IPS-15b (cell line): ENCODE results near the gene MAVS.

Experiments used
- H3K27me3 ChIP-seq: one replicate; pipeline ENCODE4 v1.6.1; 2013; ENCODE audit warnings: low read length; ENCODE audit not compliant: control insufficient read depth, insufficient read depth
- H3K36me3 ChIP-seq: one replicate; pipeline ENCODE4 v1.6.1; 2013; ENCODE audit warnings: low read length; ENCODE audit not compliant: control insufficient read depth, insufficient read depth
- H3K4me1 ChIP-seq: one replicate; pipeline ENCODE4 v1.6.1; 2013; ENCODE audit warnings: mild to moderate bottlenecking, low read length; ENCODE audit not compliant: control insufficient read depth, insufficient read depth
- H3K4me3 ChIP-seq: one replicate; pipeline ENCODE4 v1.5.1; 2013; ENCODE audit warnings: low read depth, low read length
- H3K9ac ChIP-seq: one replicate; pipeline ENCODE4 v1.6.1; 2013; ENCODE audit warnings: low read depth, mild to moderate bottlenecking, low read length
- H3K9me3 ChIP-seq: one replicate; pipeline ENCODE4 v1.6.1; 2013; ENCODE audit warnings: mild to moderate bottlenecking, low read length; ENCODE audit not compliant: control insufficient read depth, insufficient read depth

The MAVS gene

GRCh38 chr20:3861191-3861590 lies 14.6 kb downstream of the MAVS start:
- Histone ChIP-seq H3K4me3 (no peak overlapping the region), H3K9ac (no peak overlapping the region), H3K9me3 (no peaks in the 10 kb centered on the region), H3K27me3 (no peaks in the 10 kb centered on the region), H3K36me3 (peaks cover 46% of the 10 kb centered on the region), H3K4me1 (no peaks in the 10 kb centered on the region)

- peaks cover 51% of the 10 kb centered on the region for H3K36me3 ChIP-seq
- no peaks in the 10 kb centered on the region for H3K9me3 ChIP-seq
- no peak overlapping the region for H3K9ac ChIP-seq
- H3K4me1 ChIP-seq, result no peaks in the 10 kb centered on the region
- no peak overlapping the region for H3K4me3 ChIP-seq
- no peaks in the 10 kb centered on the region for H3K27me3 ChIP-seq
Observed at GRCh38 chr20:3862333-3862732, 15.7 kb downstream of the MAVS start.

- Histone ChIP-seq H3K9ac (no peak overlapping the region), H3K4me1 (no peaks in the 10 kb centered on the region), H3K27me3 (no peaks in the 10 kb centered on the region), H3K36me3 (peaks cover 44% of the 10 kb centered on the region), H3K9me3 (no peaks in the 10 kb centered on the region), H3K4me3 (no peak overlapping the region)
Observed at GRCh38 chr20:3863317-3863716, 16.7 kb downstream of the MAVS start.

- no peaks in the 10 kb centered on the region for H3K27me3 ChIP-seq
- no peaks in the 10 kb centered on the region for H3K9me3 ChIP-seq
- H3K4me1 ChIP-seq, result no peaks in the 10 kb centered on the region
- no peak overlapping the region for H3K4me3 ChIP-seq
- peaks cover 44% of the 10 kb centered on the region for H3K36me3 ChIP-seq
- no peak overlapping the region for H3K9ac ChIP-seq
Observed at GRCh38 chr20:3864518-3864917, 17.9 kb downstream of the MAVS start.

GRCh38 chr20:3865152-3865886 lies 18.7 kb downstream of the MAVS start:
- Histone ChIP-seq H3K9ac (no peak overlapping the region), H3K27me3 (no peaks in the 10 kb centered on the region), H3K36me3 (peaks cover 42% of the 10 kb centered on the region), H3K4me3 (no peak overlapping the region), H3K9me3 (no peaks in the 10 kb centered on the region), H3K4me1 (no peaks in the 10 kb centered on the region)

- peaks cover 42% of the 10 kb centered on the region for H3K36me3 ChIP-seq
- no peak overlapping the region for H3K9ac ChIP-seq
- H3K4me1 ChIP-seq, result no peaks in the 10 kb centered on the region
- no peaks in the 10 kb centered on the region for H3K9me3 ChIP-seq
- H3K27me3 ChIP-seq, result no peaks in the 10 kb centered on the region
- H3K4me3 ChIP-seq, result no peak overlapping the region
Observed at GRCh38 chr20:3865887-3866407, 19.3 kb downstream of the MAVS start.

- H3K9me3 ChIP-seq, result no peaks in the 10 kb centered on the region
- H3K36me3 ChIP-seq, result peaks cover 40% of the 10 kb centered on the region
- H3K27me3 ChIP-seq, result no peaks in the 10 kb centered on the region
- H3K9ac ChIP-seq, result no peak overlapping the region
- no peak overlapping the region for H3K4me3 ChIP-seq
- no peaks in the 10 kb centered on the region for H3K4me1 ChIP-seq
Observed at GRCh38 chr20:3866464-3866863, 19.8 kb downstream of the MAVS start.

- Histone ChIP-seq H3K9ac (no peak overlapping the region), H3K36me3 (peaks cover 34% of the 10 kb centered on the region), H3K9me3 (no peaks in the 10 kb centered on the region)
Observed at GRCh38 chr20:3867802-3868201, 21.2 kb downstream of the MAVS start.

GRCh38 chr20:3869839-3870634 lies 23.4 kb downstream of the MAVS start:
- Histone ChIP-seq H3K36me3 (peaks cover 14% of the 10 kb centered on the region), H3K4me1 (no peaks in the 10 kb centered on the region), H3K9ac (no peak overlapping the region), H3K27me3 (no peaks in the 10 kb centered on the region), H3K9me3 (no peaks in the 10 kb centered on the region), H3K4me3 (no peak overlapping the region)

More at GRCh38 chr20:3867802-3868201, 21.2 kb downstream of the MAVS start:
- no peaks in the 10 kb centered on the region for H3K27me3 ChIP-seq
- H3K4me3 ChIP-seq, result no peak overlapping the region
- H3K4me1 ChIP-seq, result no peaks in the 10 kb centered on the region

GRCh38 chr20:3871550-3872265 lies 25.1 kb downstream of the MAVS start:
- H3K4me3 ChIP-seq, result no peak overlapping the region

GRCh38 chr20:3873507-3873906 lies 26.9 kb downstream of the MAVS start:
- H3K27me3 ChIP-seq, result no peaks in the 10 kb centered on the region
- no peaks in the 10 kb centered on the region for H3K9me3 ChIP-seq
- H3K4me3 ChIP-seq, result no peak overlapping the region
- H3K36me3 ChIP-seq, result no peaks in the 10 kb centered on the region
- H3K9ac ChIP-seq, result no peak overlapping the region
- H3K4me1 ChIP-seq, result no peaks in the 10 kb centered on the region

More at GRCh38 chr20:3871550-3872265, 25.1 kb downstream of the MAVS start:
- H3K9me3 ChIP-seq, result no peaks in the 10 kb centered on the region
- H3K36me3 ChIP-seq, result peaks cover 3% of the 10 kb centered on the region
- no peak overlapping the region for H3K9ac ChIP-seq
- H3K27me3 ChIP-seq, result no peaks in the 10 kb centered on the region
- no peaks in the 10 kb centered on the region for H3K4me1 ChIP-seq
